ENCODE measurements around the gene MKRN3.

The MKRN3 gene

DNA sequence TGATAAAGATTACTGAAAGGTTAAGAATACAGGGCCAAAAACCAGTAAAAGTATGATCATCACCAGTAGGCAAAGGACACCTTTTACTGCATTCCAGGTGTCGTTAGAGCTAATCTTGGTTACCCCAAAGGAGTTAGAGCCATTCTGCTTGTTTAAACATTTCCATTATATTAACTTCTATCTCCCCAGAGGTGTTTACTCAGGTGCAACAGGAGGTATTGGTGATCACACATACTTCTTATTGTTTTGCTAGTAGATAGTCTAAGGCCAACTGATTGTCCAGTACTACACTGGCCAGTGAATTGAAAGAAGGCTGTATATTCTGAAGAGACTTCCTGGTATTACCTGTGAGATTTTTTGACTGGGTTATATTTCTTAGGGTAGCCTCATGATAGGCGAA, 22.8 kb downstream of the MKRN3 start:
- Histone ChIP-seq H3K9ac (ENCODE audit: low read length) (no peak overlapping the region), H3F3A (ENCODE audit: insufficient read depth) (no peaks in the 10 kb centered on the region), H2AFZ (ENCODE audit: low read depth, low read length, severe bottlenecking) (no peak overlapping the region), H3K9me2 (replicated peaks; ENCODE audit: insufficient read depth, low read length) (no peaks in the 10 kb centered on the region), H3K27me3 (ENCODE audit: low read length) (no peaks in the 10 kb centered on the region), H3K4me3 (ENCODE audit: insufficient read depth, low read length, poor library complexity, severe bottlenecking) (no peak overlapping the region), H3K4me2 (ENCODE audit: low read depth, low read length, poor library complexity, severe bottlenecking) (no peak overlapping the region), H3K36me3 (ENCODE audit: low read length) (no peaks in the 10 kb centered on the region), H3K27ac (ENCODE audit: low read depth, low read length) (no peak overlapping the region), H4K20me1 (ENCODE audit: low read depth, low read length) (no peaks in the 10 kb centered on the region), H3K79me2 (ENCODE audit: insufficient read depth, low read length) (no peaks in the 10 kb centered on the region), H3K9me3 (ENCODE audit: insufficient read depth, low read length) (no peaks in the 10 kb centered on the region)
- TF ChIP-seq, protein P1, sequence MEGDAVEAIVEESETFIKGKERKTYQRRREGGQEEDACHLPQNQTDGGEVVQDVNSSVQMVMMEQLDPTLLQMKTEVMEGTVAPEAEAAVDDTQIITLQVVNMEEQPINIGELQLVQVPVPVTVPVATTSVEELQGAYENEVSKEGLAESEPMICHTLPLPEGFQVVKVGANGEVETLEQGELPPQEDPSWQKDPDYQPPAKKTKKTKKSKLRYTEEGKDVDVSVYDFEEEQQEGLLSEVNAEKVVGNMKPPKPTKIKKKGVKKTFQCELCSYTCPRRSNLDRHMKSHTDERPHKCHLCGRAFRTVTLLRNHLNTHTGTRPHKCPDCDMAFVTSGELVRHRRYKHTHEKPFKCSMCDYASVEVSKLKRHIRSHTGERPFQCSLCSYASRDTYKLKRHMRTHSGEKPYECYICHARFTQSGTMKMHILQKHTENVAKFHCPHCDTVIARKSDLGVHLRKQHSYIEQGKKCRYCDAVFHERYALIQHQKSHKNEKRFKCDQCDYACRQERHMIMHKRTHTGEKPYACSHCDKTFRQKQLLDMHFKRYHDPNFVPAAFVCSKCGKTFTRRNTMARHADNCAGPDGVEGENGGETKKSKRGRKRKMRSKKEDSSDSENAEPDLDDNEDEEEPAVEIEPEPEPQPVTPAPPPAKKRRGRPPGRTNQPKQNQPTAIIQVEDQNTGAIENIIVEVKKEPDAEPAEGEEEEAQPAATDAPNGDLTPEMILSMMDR (IDR thresholded peaks at IDR 0.05; ENCODE audit: insufficient read depth, low read length, poor library complexity, severe bottlenecking) = no peak
- no peak for TF ChIP-seq EZH2phosphoT487 (conservative IDR thresholded peaks at IDR 0.05; ENCODE audit: low read length)

DNA sequence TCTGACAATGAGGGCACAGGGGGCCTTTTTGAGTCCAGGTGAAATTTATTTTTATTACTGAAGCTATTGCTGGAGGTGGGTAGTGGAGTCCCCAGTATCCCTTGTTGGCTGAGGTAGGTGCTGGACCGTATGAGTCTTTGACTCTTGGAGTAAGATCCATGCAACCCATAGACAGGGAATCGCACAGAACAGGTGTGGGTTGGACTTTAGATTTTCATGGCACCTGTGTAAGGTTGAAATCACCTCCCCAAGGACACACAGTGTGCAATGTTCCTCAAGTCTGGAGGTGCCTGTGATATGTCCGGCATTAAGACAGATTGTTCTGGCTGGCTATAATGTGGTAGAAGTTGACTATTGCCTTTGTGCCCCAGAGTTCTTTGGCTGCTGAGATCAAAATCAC, 23.5 kb downstream of the MKRN3 start:
- Histone ChIP-seq H3K9me3 (ENCODE audit: insufficient read depth, low read length) (no peaks in the 10 kb centered on the region), H3K9me2 (replicated peaks; ENCODE audit: insufficient read depth, low read length) (no peaks in the 10 kb centered on the region), H3K4me3 (ENCODE audit: insufficient read depth, low read length, poor library complexity, severe bottlenecking) (no peak overlapping the region), H3K27ac (ENCODE audit: low read depth, low read length) (no peak overlapping the region), H3K36me3 (ENCODE audit: low read length) (no peaks in the 10 kb centered on the region), H2AFZ (ENCODE audit: low read depth, low read length, severe bottlenecking) (no peak overlapping the region), H3F3A (ENCODE audit: insufficient read depth) (no peaks in the 10 kb centered on the region), H3K9ac (ENCODE audit: low read length) (no peak overlapping the region), H4K20me1 (ENCODE audit: low read depth, low read length) (no peaks in the 10 kb centered on the region), H3K4me2 (ENCODE audit: low read depth, low read length, poor library complexity, severe bottlenecking) (no peak overlapping the region), H3K79me2 (ENCODE audit: insufficient read depth, low read length) (no peaks in the 10 kb centered on the region), H3K27me3 (ENCODE audit: low read length) (no peaks in the 10 kb centered on the region)
- TF ChIP-seq, protein P1 (IDR thresholded peaks at IDR 0.05; ENCODE audit: insufficient read depth, low read length, poor library complexity, severe bottlenecking) = no peak
- TF ChIP-seq EZH2phosphoT487 (conservative IDR thresholded peaks at IDR 0.05; ENCODE audit: low read length) = no peak

DNA sequence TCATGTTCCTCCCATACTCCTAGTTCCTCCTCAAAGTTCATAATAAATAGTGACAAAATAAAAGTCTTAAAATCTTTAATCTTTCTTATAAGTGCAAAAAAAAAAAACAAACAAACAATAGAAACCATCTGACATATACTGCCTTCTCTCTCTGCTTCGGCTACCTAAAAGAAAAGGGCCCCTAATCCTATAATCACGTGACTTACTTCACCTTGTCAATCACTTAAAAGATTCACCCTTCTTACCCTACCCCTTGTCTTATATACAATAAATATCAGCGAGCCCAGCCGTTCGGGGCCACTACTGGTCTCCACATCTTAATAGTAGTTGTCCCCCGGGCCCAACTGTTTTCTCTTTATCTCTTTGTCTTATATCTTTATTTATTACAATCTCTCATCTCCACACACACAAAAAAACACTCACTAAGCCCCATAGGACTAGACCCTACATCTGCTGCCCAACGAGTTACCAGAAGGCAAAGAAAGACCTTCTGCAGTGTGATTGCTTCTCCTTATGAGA, 28.8 kb downstream of the MKRN3 start:
- TF ChIP-seq, protein P1 (IDR thresholded peaks at IDR 0.05; ENCODE audit: insufficient read depth, low read length, poor library complexity, severe bottlenecking) = no peak
- no peak for TF ChIP-seq EZH2phosphoT487 (conservative IDR thresholded peaks at IDR 0.05; ENCODE audit: low read length)
- Histone ChIP-seq H3K4me3 (ENCODE audit: insufficient read depth, low read length, poor library complexity, severe bottlenecking) (no peak overlapping the region), H3K9ac (ENCODE audit: low read length) (no peak overlapping the region), H3K9me2 (replicated peaks; ENCODE audit: insufficient read depth, low read length) (no peaks in the 10 kb centered on the region), H3K27me3 (ENCODE audit: low read length) (no peaks in the 10 kb centered on the region), H3K79me2 (ENCODE audit: insufficient read depth, low read length) (no peaks in the 10 kb centered on the region), H3K4me2 (ENCODE audit: low read depth, low read length, poor library complexity, severe bottlenecking) (no peak overlapping the region), H3F3A (ENCODE audit: insufficient read depth) (no peaks in the 10 kb centered on the region), H2AFZ (ENCODE audit: low read depth, low read length, severe bottlenecking) (no peak overlapping the region), H3K9me3 (ENCODE audit: insufficient read depth, low read length) (no peaks in the 10 kb centered on the region), H3K36me3 (ENCODE audit: low read length) (no peaks in the 10 kb centered on the region), H3K27ac (ENCODE audit: low read depth, low read length) (no peak overlapping the region), H4K20me1 (ENCODE audit: low read depth, low read length) (no peaks in the 10 kb centered on the region)

Data from SU-DHL-6 (cell line).